ENCODE measurements around the gene RUNX1.

- TF ChIP-seq FOSL2 (IDR thresholded peaks at IDR 0.05; ENCODE audit: borderline replicate concordance, low read depth) (no peak), TAF1 (IDR thresholded peaks at IDR 0.05; ENCODE audit: borderline replicate concordance, low read depth, low read length) (no peak), REST (IDR thresholded peaks at IDR 0.05; ENCODE audit: low read depth, low read length) (no peak), MAX (IDR thresholded peaks at IDR 0.05; ENCODE audit: low read depth) (no peak), RFX5 (IDR thresholded peaks at IDR 0.05; ENCODE audit: low read length) (no peak), CTCF (IDR thresholded peaks at IDR 0.05) (no peak), USF1 (IDR thresholded peaks at IDR 0.05; ENCODE audit: borderline replicate concordance, low read depth) (no peak), PBX3 (IDR thresholded peaks at IDR 0.05) (no peak)
Observed at GRCh38 chr21:34803782-34804370, 245.2 kb downstream of the RUNX1 start.
